GM20000 (cell line): ENCODE data around the gene SIRPA.

ENCODE experiments used
- DNase-seq: peaks from one replicate; pipeline ENCODE4 v3.0.0; 2012; ENCODE audit warnings: low spot score
- CTCF ChIP-seq: IDR thresholded peaks from 2 replicates; pipeline ENCODE4 v1.5.1; 2012; ENCODE audit warnings: mild to moderate bottlenecking, control low read depth; ENCODE audit errors: extremely low read depth, missing control alignments

SIRPA gene

DNA sequence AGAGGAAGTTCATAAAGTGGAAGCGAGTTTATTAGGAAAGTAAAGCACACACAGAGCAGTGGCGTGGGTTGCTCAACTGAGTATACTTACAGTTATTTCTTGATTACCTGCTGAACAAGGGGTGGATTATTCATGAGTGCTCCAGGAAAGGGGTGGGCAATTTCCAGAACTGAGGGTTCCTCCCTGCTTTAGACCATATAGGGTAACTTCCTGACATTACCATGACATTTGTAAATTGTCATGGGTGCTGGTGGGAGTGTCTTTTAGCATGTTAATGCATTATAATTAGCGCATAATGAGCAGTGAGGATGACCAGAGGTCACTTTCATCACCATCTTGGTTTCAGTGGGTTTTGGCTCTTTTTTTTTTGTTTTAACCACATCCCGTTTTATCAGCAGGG is 68.9 kb downstream of the SIRPA start:
- no peak for TF ChIP-seq CTCF

DNA sequence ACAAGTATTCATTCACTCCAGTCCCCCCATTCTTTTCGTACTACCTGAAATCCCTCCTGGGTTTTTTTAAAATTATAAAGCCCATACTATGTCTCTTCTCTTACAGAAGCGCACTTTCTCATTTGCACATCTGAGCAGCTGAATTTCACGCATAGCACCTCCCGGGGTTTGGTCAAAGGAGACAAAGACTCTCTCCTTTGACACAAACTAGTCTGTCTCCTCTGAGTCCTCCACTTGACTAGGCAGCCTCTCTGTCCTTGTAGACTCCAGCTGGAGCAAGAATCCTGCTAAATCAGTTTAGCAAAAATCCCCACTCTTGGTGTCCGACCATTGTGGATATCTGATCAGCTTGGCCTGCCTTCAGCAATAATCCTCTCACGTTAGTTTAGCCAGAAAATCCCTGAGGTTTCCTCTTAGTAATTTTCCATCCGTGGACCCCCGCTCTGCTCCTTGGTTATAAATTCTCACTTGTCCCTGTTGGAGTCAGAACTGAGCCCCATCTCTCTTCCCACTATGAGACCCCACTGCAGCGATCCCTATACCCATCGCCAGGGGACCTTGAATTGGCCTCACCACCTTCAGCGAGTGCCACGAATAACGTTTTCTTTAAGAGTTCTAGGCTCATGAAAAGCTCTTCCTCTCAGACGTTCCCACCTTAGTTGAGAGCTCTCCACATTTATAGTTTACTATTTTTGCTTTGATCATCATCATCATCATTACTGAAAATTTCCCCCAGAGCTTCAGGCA is 69.6 kb downstream of the SIRPA start:
- no peak for TF ChIP-seq CTCF
- no peak for DNase-seq

More for the DNA sequence above, 68.9 kb downstream of the SIRPA start:
- DNase-seq = no peak

GRCh38 chr20:1965520-1966351 is 70.5 kb downstream of the SIRPA start:
- DNase-seq = peak; percentile 81
- TF ChIP-seq CTCF = peak; percentile 90

- TF ChIP-seq CTCF = no peak
- DNase-seq = no peak
Measured at GRCh38 chr20:1968964-1969363, 73.8 kb downstream of the SIRPA start.

GRCh38 chr20:1971893-1972586 is 76.8 kb downstream of the SIRPA start:
- TF ChIP-seq CTCF = no peak
- DNase-seq = no peak

GRCh38 chr20:1973601-1974440 is 78.6 kb downstream of the SIRPA start:
- DNase-seq = no peak
- TF ChIP-seq CTCF = no peak
